Naive thymus-derived CD8-positive, alpha-beta T cell (primary cell): ENCODE measurements around the gene SPR. TPM values are rescaled to one million over a fixed set of nuclear protein-coding genes. Genes with fewer than 3 reads are reported as not detected.

Experiments used
- ATAC-seq, 2 donors: fragments of 150-1000 bp; cut with Tn5 transposase in 1 of 2; sonication (Bioruptor Pico), chemical (Tn5 transposase) in 1 of 2; 1 replicate in 1 of 2; 2 replicates in 1 of 2; pipeline ENCODE4 v1.10.0; 2021; ENCODE audit warnings: mild to moderate bottlenecking in 2 of 2, moderate library complexity in 2 of 2
- POLR2A ChIA-PET: fragments of 350-600 bp; sonication (Branson Sonifier 250); formaldehyde crosslinking; loops from one replicate; lab custom pipeline; 2021; ENCODE audit warnings: antibody characterized with exemption; lab: Charles Lee
- DNase-seq, 10 donors: peaks; one replicate each; pipeline versions ENCODE4 v3.0.0 to v3.0.0-alpha.2; 2020 to 2022
- H3K27ac Mint-ChIP-seq, 10 donors: one replicate each; pipeline ENCODE4 v1.8.0; 2020 to 2022; ENCODE audit warnings: mild to moderate bottlenecking in 10 of 10, mixed read lengths in 10 of 10, moderate library complexity in 4 of 10, inconsistent platforms in 1 of 10
- H3K27me3 Mint-ChIP-seq, 5 donors: one replicate each; pipeline ENCODE4 v1.8.0; 2021 to 2022; ENCODE audit warnings: mixed read lengths in 5 of 5
- H3K36me3 Mint-ChIP-seq, 3 donors: one replicate each; pipeline ENCODE4 v1.8.0; 2020 to 2022; ENCODE audit warnings: mixed read lengths in 3 of 3, mild to moderate bottlenecking in 2 of 3, inconsistent platforms in 1 of 3
- H3K4me1 Mint-ChIP-seq, 4 donors: one replicate each; pipeline ENCODE4 v1.8.0; 2021 to 2022; ENCODE audit warnings: mixed read lengths in 4 of 4
- H3K4me3 Mint-ChIP-seq, 10 donors: one replicate each; pipeline ENCODE4 v1.8.0; 2020 to 2022; ENCODE audit warnings: mild to moderate bottlenecking in 10 of 10, mixed read lengths in 10 of 10, moderate library complexity in 6 of 10, inconsistent platforms in 1 of 10
- H3K9me3 Mint-ChIP-seq, 9 donors: one replicate each; pipeline ENCODE4 v1.8.0; 2020 to 2022; ENCODE audit warnings: mixed read lengths in 9 of 9, mild to moderate bottlenecking in 3 of 9, inconsistent platforms in 1 of 9, moderate library complexity in 1 of 9
- polyA plus RNA-seq, 3 donors: library from polyadenylated mRNA; unstranded; fragments of 300-500 nt; fragmentation: Illumina TruSeq; gene quantifications; one replicate each; pipeline ENCODE4 v1.2.3, GENCODE V29; 2021
- total RNA-seq, 8 experiments: library from RNA in 2 of 8; stranded (reverse) in 2 of 8; gene quantifications; one replicate each; pipeline ENCODE4 v1.2.3 and lab custom pipeline; 2021 to 2026

Gene SPR
- total RNA-seq, result under 1 TPM in 1 of 2 experiments, not detected in 1; 0.52 TPM
- polyA plus RNA-seq, result 1 to 10 TPM in 1 of 3 donors, under 1 TPM in 1, not detected in 1; 0.63 to 1.8 TPM
- total RNA-seq (lab: John Stamatoyannopoulos, UW), result 0 to 5.7 (median 0.40) reads per million in 6 experiments

DNA sequence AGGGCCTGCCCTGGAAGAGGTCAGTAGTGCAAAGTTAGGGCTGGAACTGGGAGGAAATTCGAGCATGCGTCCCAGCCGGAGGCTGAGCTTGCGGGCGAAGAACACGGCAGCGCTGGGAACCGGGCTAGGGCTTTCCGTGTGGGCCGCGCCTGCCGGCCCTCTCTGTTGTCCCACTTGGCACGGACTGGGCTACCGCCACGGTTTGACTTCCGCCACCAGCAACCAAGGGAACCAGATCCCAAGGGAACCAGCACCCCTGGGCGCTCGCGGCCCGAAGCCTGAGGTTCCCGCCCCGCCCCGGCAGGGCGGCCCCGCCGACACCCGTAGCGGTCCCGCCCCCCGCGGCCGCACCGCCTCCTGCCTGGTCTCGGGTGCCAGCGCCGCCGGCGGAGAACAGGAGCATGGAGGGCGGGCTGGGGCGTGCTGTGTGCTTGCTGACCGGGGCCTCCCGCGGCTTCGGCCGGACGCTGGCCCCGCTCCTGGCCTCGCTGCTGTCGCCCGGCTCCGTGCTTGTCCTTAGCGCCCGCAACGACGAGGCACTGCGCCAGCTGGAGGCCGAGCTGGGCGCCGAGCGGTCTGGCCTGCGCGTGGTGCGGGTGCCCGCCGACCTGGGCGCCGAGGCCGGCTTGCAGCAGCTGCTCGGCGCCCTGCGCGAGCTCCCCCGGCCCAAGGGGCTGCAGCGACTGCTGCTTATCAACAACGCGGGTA, at the start of gene SPR:
Gene SPR (plus strand): TSS at position 377 of the 708 bp plus-strand sequence. CDS start 25 bp downstream, at position 402.
- H3K4me3 Mint-ChIP-seq, result peak within 1 kb of the TSS; percentile 74 to 86 (median 83)
- peaks cover 0 to under 1% (median 0%) of the 10 kb centered on the region in 3 donors for H3K36me3 Mint-ChIP-seq
- peaks cover 0 to 2% (median 0%) of the 10 kb centered on the region in 9 donors for H3K9me3 Mint-ChIP-seq
- peak within 1 kb of the TSS in 2 of 10 donors; percentile 54 to 76 for H3K27ac Mint-ChIP-seq
- H3K4me1 Mint-ChIP-seq, result peaks cover 0 to 13% (median 8%) of the 10 kb centered on the region in 4 donors
- H3K27me3 Mint-ChIP-seq, result peaks cover 50 to 86% (median 60%) of the 10 kb centered on the region in 5 donors
- ATAC-seq (peak; percentile 91 to 93), DNase-seq (peak in 8 of 10 donors; percentile 24 to 53 (median 40))
- POLR2A ChIA-PET, result no interaction called here

DNA sequence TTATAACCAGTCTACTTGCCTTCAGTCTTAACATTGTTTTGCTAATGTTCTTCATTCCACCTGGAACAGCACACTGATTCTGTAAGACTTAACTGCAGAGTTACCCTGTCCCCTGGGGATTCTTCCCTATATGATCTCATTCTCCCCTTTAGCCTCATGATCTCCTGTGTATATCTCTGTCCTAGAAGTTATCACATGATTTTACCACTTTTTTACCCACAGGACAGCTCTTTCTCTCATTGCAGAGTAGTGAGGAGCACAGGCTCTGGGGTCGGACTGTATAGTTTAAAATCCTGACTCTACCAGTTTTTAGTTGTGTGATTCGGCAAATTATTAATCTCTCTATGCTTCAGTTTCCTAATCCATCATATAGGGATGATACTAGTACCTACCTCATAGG, 47.1 kb upstream of the SPR start:
- DNase-seq (no peak), ATAC-seq (no peak)
- no peaks in the 10 kb centered on the region for H3K9me3 Mint-ChIP-seq
- H3K27me3 Mint-ChIP-seq, result peaks cover 14 to 43% (median 22%) of the 10 kb centered on the region in 5 donors
- no peaks in the 10 kb centered on the region for H3K36me3 Mint-ChIP-seq
- POLR2A ChIA-PET, result interaction anchor here (0.6 kb wide), 1 partner anchor 20 kb away, joined by 3 read pairs; no protein-coding TSS in a partner anchor
- no peaks in the 10 kb centered on the region for H3K4me1 Mint-ChIP-seq
- no peak overlapping the region for H3K27ac Mint-ChIP-seq
- H3K4me3 Mint-ChIP-seq, result no peak overlapping the region

DNA sequence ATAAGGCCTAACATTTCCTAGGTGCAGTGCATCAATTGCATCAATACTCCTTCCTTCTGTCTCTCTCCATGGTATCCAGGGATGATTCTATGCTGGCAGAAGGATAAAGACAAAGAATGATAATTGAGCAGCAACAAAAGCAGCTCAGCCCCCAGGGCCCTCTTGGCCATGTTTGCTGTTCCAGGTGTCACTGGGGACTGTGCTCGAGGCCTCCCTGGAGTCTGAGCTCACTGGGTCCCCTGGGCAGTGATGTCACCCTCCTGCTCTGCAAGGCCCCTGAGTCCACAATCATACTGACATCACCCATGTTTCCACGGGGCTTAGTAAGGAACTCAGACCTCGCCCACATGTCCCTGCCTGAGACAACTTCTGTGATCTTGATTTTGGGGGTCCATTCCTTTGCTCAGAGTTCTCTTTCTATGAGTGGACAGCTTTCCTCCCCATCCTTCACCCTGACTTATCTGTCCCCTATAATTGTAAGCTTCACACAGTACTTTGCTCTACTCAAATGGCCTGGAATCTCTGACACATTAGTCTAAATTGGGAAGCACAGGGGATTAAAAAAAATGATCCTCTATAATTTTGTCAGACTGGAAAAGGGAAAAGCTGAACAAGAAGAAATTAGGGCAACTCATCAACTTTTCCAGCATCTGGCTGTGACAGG, 45.6 kb upstream of the SPR start:
- no peaks in the 10 kb centered on the region for H3K9me3 Mint-ChIP-seq
- no peak overlapping the region for H3K27ac Mint-ChIP-seq
- H3K4me3 Mint-ChIP-seq, result no peak overlapping the region
- no peak for ATAC-seq
- no peak for DNase-seq
- H3K36me3 Mint-ChIP-seq, result no peaks in the 10 kb centered on the region
- no peaks in the 10 kb centered on the region for H3K4me1 Mint-ChIP-seq
- H3K27me3 Mint-ChIP-seq, result peaks cover 14 to 43% (median 24%) of the 10 kb centered on the region in 5 donors
- POLR2A ChIA-PET, result no interaction called here

DNA sequence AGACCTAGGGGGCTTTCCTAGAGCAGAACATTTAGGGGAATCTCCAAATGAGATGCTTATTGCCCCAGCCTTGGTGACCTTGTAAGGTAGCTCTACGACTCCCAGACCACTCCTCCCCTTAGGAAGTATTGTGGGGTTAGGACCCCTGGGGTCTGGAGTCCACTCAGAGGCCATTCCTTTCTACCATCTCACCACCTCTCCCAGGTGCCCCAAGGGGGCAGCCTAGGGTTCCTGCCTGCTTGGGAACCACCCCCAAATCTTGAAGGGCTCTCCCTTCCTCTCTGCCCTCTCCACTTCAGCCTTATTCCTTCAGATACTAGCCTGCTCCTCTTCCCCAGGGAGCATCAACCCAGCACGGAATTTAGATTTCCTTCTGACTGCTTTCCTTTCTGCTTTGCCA, 43.9 kb upstream of the SPR start:
- POLR2A ChIA-PET, result no interaction called here
- peaks cover 14 to 43% (median 24%) of the 10 kb centered on the region in 5 donors for H3K27me3 Mint-ChIP-seq
- H3K36me3 Mint-ChIP-seq, result no peaks in the 10 kb centered on the region
- no peaks in the 10 kb centered on the region for H3K9me3 Mint-ChIP-seq
- DNase-seq (no peak), ATAC-seq (no peak)
- H3K27ac Mint-ChIP-seq, result no peak overlapping the region
- H3K4me1 Mint-ChIP-seq, result no peaks in the 10 kb centered on the region
- H3K4me3 Mint-ChIP-seq, result no peak overlapping the region

DNA sequence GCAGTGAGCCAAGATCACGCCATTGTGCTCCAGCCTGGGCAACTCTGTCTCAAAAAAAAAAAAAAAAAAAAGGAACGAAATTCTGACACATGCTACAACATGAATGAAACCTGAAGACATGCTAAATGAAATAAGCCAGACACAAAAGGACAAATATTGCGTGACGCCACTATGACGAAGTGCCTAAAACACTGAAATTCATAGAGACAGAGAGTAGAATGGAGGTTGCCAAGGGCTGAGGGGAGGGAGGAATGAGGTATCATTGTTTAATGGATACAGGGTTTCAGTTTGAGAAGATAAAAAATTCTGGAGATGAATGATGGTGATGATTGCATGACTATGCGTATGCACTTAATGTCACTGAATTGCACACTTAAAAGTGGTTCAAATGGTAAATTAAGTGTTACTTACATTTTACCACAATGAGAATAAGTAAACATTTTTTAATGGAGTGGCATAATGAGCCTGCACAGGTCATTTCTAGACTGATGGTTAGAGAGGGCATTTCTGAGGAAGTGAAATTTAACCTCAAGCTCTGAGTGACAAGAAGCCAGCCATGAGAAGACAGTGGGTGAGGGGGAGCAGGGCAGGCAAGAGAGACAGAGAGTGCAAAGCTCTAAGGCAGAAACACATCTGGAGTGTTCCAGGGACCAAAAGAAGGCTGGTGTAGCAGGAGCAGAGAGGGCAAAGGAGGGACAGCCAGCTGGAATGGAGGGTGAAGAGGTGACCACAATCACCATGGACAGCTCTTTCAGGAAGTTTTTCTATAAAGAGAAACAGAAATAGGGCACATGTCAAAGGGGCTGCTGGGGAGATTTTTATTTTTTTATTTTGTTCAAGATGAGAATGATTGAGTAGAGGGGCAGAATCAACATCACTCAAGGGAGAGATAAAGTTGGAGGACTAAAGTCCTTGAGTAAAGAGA, 40.8 kb upstream of the SPR start:
- H3K4me3 Mint-ChIP-seq, result no peak overlapping the region
- H3K27ac Mint-ChIP-seq, result no peak overlapping the region
- H3K36me3 Mint-ChIP-seq, result no peaks in the 10 kb centered on the region
- no peaks in the 10 kb centered on the region for H3K9me3 Mint-ChIP-seq
- ATAC-seq (no peak), DNase-seq (no peak)
- no peaks in the 10 kb centered on the region for H3K4me1 Mint-ChIP-seq
- POLR2A ChIA-PET, result no interaction called here
- H3K27me3 Mint-ChIP-seq, result peaks cover 9 to 33% (median 21%) of the 10 kb centered on the region in 5 donors

DNA sequence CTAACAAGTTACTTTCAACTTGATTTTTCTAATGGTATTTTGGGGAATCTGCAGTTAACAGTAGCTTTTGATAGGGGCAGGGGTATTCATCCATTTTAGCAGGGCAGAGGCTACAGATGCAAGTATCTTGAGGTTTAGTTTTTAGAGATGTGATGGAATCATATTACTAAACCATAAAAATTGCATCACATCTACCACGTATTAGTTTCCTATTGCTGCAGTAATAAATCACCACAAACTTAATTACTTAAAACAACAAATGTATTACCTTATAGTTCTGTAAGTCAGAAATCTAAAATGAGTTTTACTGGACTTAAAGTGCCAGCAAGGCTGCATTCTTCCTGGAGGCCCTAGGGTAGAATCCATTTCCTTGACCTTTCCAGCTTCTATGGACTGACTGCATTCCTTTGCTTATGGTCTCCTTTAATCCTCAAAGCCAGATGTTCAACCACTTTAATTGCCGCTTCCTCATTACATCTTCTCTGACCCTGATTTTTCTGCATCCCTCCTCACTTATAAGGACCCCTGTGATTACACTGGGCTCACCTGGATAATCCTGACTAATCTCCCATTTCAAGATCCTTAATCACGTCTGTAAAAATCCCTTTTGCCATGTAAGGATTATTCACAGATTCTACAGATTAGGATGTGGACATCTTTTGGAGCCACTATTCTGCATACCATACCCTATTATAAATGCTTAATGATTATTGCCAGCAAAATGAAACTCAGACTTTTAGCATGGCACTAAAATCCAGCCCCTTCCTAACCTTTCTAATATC, 39.5 kb upstream of the SPR start:
- ATAC-seq (no peak), DNase-seq (no peak)
- Mint-ChIP-seq H3K27ac (no peak overlapping the region), H3K4me1 (no peaks in the 10 kb centered on the region), H3K4me3 (no peak overlapping the region), H3K9me3 (no peaks in the 10 kb centered on the region), H3K36me3 (no peaks in the 10 kb centered on the region), H3K27me3 (peaks cover 5 to 24% (median 20%) of the 10 kb centered on the region in 5 donors)
- POLR2A ChIA-PET, result no interaction called here

DNA sequence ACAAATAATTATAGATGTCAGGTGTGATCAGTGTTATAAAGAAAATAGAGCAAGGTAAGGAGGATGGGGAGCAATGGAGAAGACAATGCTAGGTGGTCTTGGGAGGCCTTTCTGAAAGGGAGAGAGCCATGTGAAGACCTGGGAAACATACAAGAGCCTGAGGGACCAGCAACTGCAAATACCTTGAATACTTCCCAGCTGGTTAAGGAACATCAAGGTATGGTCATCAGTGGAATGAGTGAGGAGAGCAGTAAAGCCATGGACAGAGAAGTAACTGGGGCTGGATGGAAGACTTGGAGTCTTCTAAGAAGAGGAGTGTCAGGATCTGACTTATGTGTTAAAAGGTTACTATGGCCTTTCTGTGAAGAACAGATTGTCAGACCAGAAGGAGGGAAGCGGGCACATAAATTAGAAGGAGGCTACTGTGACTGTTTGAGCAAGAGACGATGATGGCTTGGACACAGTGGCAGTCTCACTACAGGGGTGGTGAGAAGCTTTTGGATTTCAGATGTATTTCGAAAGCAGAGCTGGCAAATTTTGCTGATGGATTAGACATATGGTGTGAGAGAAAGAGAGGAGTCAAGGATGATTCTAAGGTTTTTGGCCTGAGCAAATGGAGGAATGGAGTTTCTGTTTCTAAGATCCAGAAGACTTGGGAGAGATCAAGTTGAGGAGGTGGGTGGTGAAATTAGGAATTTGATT, 38.6 kb upstream of the SPR start:
- Mint-ChIP-seq H3K36me3 (no peaks in the 10 kb centered on the region), H3K9me3 (no peaks in the 10 kb centered on the region), H3K4me3 (no peak overlapping the region), H3K4me1 (no peaks in the 10 kb centered on the region), H3K27ac (no peak overlapping the region), H3K27me3 (peaks cover 3 to 22% (median 18%) of the 10 kb centered on the region in 5 donors)
- POLR2A ChIA-PET, result no interaction called here
- ATAC-seq (no peak), DNase-seq (no peak)

DNA sequence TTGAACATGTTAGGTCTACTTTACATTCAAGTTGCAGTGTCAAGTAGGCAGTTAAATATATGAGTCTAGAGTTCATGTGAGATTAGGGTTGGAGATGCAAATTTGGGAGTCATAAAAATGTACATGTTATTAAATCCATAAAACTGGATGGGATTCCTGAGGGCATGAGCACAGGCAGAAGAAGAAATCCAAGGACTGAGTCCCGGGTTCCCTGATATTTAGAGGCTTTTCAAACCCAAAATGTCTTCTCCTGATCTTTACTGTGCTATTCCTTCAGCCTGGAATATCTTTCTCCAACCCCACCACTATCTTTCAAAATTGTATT, 38.1 kb upstream of the SPR start:
- DNase-seq (no peak), ATAC-seq (no peak)
- POLR2A ChIA-PET, result no interaction called here
- peaks cover 6 to 23% (median 16%) of the 10 kb centered on the region in 5 donors for H3K27me3 Mint-ChIP-seq
- no peaks in the 10 kb centered on the region for H3K9me3 Mint-ChIP-seq
- no peak overlapping the region for H3K27ac Mint-ChIP-seq
- no peaks in the 10 kb centered on the region for H3K36me3 Mint-ChIP-seq
- H3K4me1 Mint-ChIP-seq, result no peaks in the 10 kb centered on the region
- H3K4me3 Mint-ChIP-seq, result no peak overlapping the region

DNA sequence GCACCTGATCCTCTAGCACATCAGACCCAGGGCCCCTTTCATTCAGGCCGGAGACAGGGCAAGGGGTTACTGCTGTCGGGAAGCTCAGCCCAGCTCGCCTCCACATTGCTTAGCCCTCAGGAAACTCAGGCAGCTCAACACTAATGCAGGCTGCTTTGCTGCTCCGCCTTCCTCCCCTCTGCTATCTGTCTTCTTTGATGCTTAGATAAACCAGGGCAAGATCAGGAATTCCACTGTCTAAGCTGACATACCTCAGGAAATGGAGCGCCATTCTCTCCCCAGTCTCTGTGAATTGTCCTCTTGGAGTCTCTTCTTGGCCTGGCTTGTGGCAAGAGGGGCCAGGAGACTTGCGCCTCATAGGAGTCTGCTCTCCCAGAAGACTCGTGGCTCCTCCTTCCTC, 35.9 kb upstream of the SPR start:
- Mint-ChIP-seq H3K4me3 (no peak overlapping the region), H3K36me3 (no peaks in the 10 kb centered on the region), H3K9me3 (no peaks in the 10 kb centered on the region), H3K4me1 (no peaks in the 10 kb centered on the region), H3K27me3 (peaks cover 15 to 39% (median 31%) of the 10 kb centered on the region in 5 donors), H3K27ac (no peak overlapping the region)
- DNase-seq (no peak), ATAC-seq (no peak)
- POLR2A ChIA-PET, result no interaction called here

DNA sequence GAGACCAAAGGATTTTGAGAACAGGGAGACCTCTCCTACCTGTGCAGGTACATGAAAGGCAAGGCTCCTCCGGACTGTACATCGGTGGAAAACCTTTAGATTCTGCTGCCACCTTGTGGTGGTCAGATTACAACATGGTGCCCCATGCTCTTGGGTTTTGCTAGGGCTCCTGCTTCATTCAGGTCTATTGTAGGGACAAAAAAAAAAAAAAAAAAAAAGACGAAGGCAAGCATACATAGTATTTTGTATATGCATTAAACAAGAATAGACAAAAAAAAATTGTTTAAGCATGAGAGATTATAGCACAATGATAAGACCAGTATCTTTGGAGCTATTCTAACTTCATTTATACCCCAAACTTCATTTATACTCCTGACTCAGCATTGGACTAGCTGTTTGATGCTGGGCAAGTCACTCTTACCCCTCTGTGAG, 27.4 kb upstream of the SPR start:
- POLR2A ChIA-PET, result interaction anchor here (0.6 to 0.7 kb wide), 3 partner anchors 20 to 751 kb away, joined by 3 to 7 read pairs (median 6); no protein-coding TSS in a partner anchor
- H3K36me3 Mint-ChIP-seq, result no peaks in the 10 kb centered on the region
- no peak overlapping the region for H3K4me3 Mint-ChIP-seq
- peaks cover 5 to 14% (median 10%) of the 10 kb centered on the region in 4 donors for H3K4me1 Mint-ChIP-seq
- H3K27ac Mint-ChIP-seq, result no peak overlapping the region
- ATAC-seq, result peak; percentile 75 to 78
- no peaks in the 10 kb centered on the region for H3K9me3 Mint-ChIP-seq
- DNase-seq, result peak; percentile 13 to 77 (median 54)
- peaks cover 31 to 75% (median 61%) of the 10 kb centered on the region in 5 donors for H3K27me3 Mint-ChIP-seq

DNA sequence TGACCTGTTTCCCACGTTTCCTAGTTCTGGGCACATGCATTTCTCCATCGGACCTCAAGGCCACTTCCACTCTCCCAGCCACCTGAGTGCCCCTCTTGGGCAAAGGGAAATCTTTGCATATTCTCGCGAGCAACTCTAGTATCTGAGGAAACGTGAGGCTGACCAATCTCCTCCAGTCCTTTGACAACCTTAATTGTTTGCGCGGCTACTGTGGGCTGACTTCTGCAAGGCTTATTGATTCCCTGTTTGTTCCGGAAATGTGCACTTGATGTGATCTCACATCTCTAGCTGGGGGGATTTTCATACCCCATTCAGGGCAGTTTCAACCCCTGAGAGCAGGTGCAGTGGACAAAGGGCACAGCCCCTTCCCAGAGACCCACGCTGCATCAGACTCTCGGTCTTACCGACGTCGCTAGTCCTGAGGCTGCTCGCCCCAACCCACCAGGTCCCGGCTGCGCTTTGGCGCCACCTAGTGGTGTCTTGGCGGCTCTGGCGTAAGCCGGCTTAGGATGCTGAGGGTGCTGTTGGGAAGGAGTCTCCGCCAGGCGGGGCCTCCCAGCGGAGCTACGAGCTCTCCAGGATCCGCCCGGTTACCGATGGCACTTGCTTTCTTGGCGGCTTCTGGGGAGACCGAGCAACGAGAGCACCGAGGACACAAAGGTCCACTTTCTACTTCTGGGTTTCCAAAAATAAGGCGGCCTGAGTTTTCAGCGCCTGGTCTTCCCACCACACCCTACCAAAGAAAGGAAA, 24.8 kb upstream of the SPR start:
- ATAC-seq (peak; percentile 95 to 98), DNase-seq (peak; percentile 73 to 90 (median 84))
- Mint-ChIP-seq H3K4me3 (peak overlapping the region; percentile 7 to 83 (median 71)), H3K4me1 (peaks cover 5 to 14% (median 10%) of the 10 kb centered on the region in 4 donors), H3K9me3 (no peaks in the 10 kb centered on the region), H3K27ac (peak overlapping the region in 1 of 10 donors; percentile 36), H3K36me3 (no peaks in the 10 kb centered on the region), H3K27me3 (peaks cover 34 to 74% (median 60%) of the 10 kb centered on the region in 5 donors)
- POLR2A ChIA-PET, result no interaction called here
